Measurements from ENCODE around the gene FYB2.

FYB2 gene

GRCh38 chr1:56819387-56819899 lies at the start of gene FYB2:
Gene FYB2, minus strand, starts transcription at chr1:56819404. Its CDS starts 114 bp downstream, at chr1:56819290.
- Mint-ChIP-seq H3K27ac (ENCODE audit: low read depth) (no peak within 1 kb of the TSS), H3K4me3 (no peak within 1 kb of the TSS), H3K9me3 (no peaks in the 10 kb centered on the region), H3K4me1 (no peaks in the 10 kb centered on the region), H3K36me3 (ENCODE audit: insufficient read depth) (no peaks in the 10 kb centered on the region), H3K27me3 (peaks cover 19% of the 10 kb centered on the region)
- DNase-seq (ENCODE audit: low spot score in 2 of 2) = no peak
- ATAC-seq (replicated peaks; ENCODE audit: extremely low read depth, poor library complexity, severe bottlenecking) = no peak

GRCh38 chr1:56868761-56869160 lies 49.6 kb upstream of the FYB2 start:
- H3K27me3 Mint-ChIP-seq = peaks cover 38% of the 10 kb centered on the region
- no peaks in the 10 kb centered on the region for H3K36me3 Mint-ChIP-seq (ENCODE audit: insufficient read depth)
- H3K9me3 Mint-ChIP-seq = no peaks in the 10 kb centered on the region
- H3K27ac Mint-ChIP-seq (ENCODE audit: low read depth) = no peak overlapping the region
- no peak overlapping the region for H3K4me3 Mint-ChIP-seq
- ATAC-seq (replicated peaks; ENCODE audit: extremely low read depth, poor library complexity, severe bottlenecking) = no peak
- DNase-seq (ENCODE audit: low spot score in 2 of 2) = no peak
- no peaks in the 10 kb centered on the region for H3K4me1 Mint-ChIP-seq

- Mint-ChIP-seq H3K4me3 (no peak overlapping the region), H3K27ac (ENCODE audit: low read depth) (no peak overlapping the region), H3K27me3 (peaks cover 43% of the 10 kb centered on the region), H3K9me3 (no peaks in the 10 kb centered on the region), H3K36me3 (ENCODE audit: insufficient read depth) (no peaks in the 10 kb centered on the region), H3K4me1 (no peaks in the 10 kb centered on the region)
- ATAC-seq (replicated peaks; ENCODE audit: extremely low read depth, poor library complexity, severe bottlenecking) = no peak
- no peak for DNase-seq (ENCODE audit: low spot score in 2 of 2)
Measured at GRCh38 chr1:56867491-56867890, 48.3 kb upstream of the FYB2 start.

- Mint-ChIP-seq H3K27me3 (peaks cover 43% of the 10 kb centered on the region), H3K36me3 (ENCODE audit: insufficient read depth) (no peaks in the 10 kb centered on the region), H3K4me1 (no peaks in the 10 kb centered on the region), H3K4me3 (no peak overlapping the region), H3K27ac (ENCODE audit: low read depth) (no peak overlapping the region), H3K9me3 (no peaks in the 10 kb centered on the region)
- ATAC-seq (replicated peaks; ENCODE audit: extremely low read depth, poor library complexity, severe bottlenecking) (no peak), DNase-seq (ENCODE audit: low spot score in 2 of 2) (no peak)
Measured at GRCh38 chr1:56866656-56867055, 47.5 kb upstream of the FYB2 start.

GRCh38 chr1:56864430-56864829 lies 45.2 kb upstream of the FYB2 start:
- no peak for DNase-seq (ENCODE audit: low spot score in 2 of 2)
- Mint-ChIP-seq H3K4me3 (no peak overlapping the region), H3K4me1 (no peaks in the 10 kb centered on the region), H3K27ac (ENCODE audit: low read depth) (no peak overlapping the region), H3K9me3 (peaks cover 6% of the 10 kb centered on the region), H3K36me3 (ENCODE audit: insufficient read depth) (no peaks in the 10 kb centered on the region), H3K27me3 (peaks cover 38% of the 10 kb centered on the region)
- no peak for ATAC-seq (replicated peaks; ENCODE audit: extremely low read depth, poor library complexity, severe bottlenecking)

- Mint-ChIP-seq H3K4me1 (no peaks in the 10 kb centered on the region), H3K27me3 (peaks cover 33% of the 10 kb centered on the region), H3K9me3 (peaks cover 6% of the 10 kb centered on the region), H3K36me3 (ENCODE audit: insufficient read depth) (no peaks in the 10 kb centered on the region), H3K27ac (ENCODE audit: low read depth) (no peak overlapping the region), H3K4me3 (no peak overlapping the region)
- no peak for DNase-seq (ENCODE audit: low spot score in 2 of 2)
- ATAC-seq (replicated peaks; ENCODE audit: extremely low read depth, poor library complexity, severe bottlenecking) = no peak
Measured at GRCh38 chr1:56863265-56863992, 44.2 kb upstream of the FYB2 start.

GRCh38 chr1:56859287-56859686 lies 40.1 kb upstream of the FYB2 start:
- ATAC-seq (replicated peaks; ENCODE audit: extremely low read depth, poor library complexity, severe bottlenecking) (no peak), DNase-seq (ENCODE audit: low spot score in 2 of 2) (no peak)
- Mint-ChIP-seq H3K4me1 (no peaks in the 10 kb centered on the region), H3K9me3 (peaks cover 6% of the 10 kb centered on the region), H3K27me3 (peaks cover 19% of the 10 kb centered on the region), H3K36me3 (ENCODE audit: insufficient read depth) (no peaks in the 10 kb centered on the region), H3K27ac (ENCODE audit: low read depth) (no peak overlapping the region), H3K4me3 (no peak overlapping the region)

- ATAC-seq (replicated peaks; ENCODE audit: extremely low read depth, poor library complexity, severe bottlenecking) = no peak
- Mint-ChIP-seq H3K4me3 (no peak overlapping the region), H3K27ac (ENCODE audit: low read depth) (no peak overlapping the region), H3K27me3 (peaks cover 25% of the 10 kb centered on the region), H3K36me3 (ENCODE audit: insufficient read depth) (no peaks in the 10 kb centered on the region), H3K9me3 (peaks cover 6% of the 10 kb centered on the region), H3K4me1 (no peaks in the 10 kb centered on the region)
- DNase-seq (ENCODE audit: low spot score in 2 of 2) = no peak
Measured at GRCh38 chr1:56856186-56856585, 37.0 kb upstream of the FYB2 start.

- Mint-ChIP-seq H3K4me1 (no peaks in the 10 kb centered on the region), H3K9me3 (peaks cover under 1% of the 10 kb centered on the region), H3K27me3 (peaks cover 23% of the 10 kb centered on the region), H3K4me3 (no peak overlapping the region), H3K36me3 (ENCODE audit: insufficient read depth) (no peaks in the 10 kb centered on the region), H3K27ac (ENCODE audit: low read depth) (no peak overlapping the region)
- DNase-seq (ENCODE audit: low spot score in 2 of 2) (no peak), ATAC-seq (replicated peaks; ENCODE audit: extremely low read depth, poor library complexity, severe bottlenecking) (no peak)
Measured at GRCh38 chr1:56855190-56855589, 36.0 kb upstream of the FYB2 start.

- H3K4me1 Mint-ChIP-seq = no peaks in the 10 kb centered on the region
- DNase-seq (ENCODE audit: low spot score in 2 of 2) (no peak), ATAC-seq (replicated peaks; ENCODE audit: extremely low read depth, poor library complexity, severe bottlenecking) (no peak)
- H3K4me3 Mint-ChIP-seq = no peak within 1 kb of the TSS
- no peaks in the 10 kb centered on the region for H3K36me3 Mint-ChIP-seq (ENCODE audit: insufficient read depth)
- H3K27me3 Mint-ChIP-seq = peaks cover 17% of the 10 kb centered on the region
- no peak within 1 kb of the TSS for H3K27ac Mint-ChIP-seq (ENCODE audit: low read depth)
- no peaks in the 10 kb centered on the region for H3K9me3 Mint-ChIP-seq
Measured at GRCh38 chr1:56854521-56855099, 35.4 kb upstream of the FYB2 start, which contains the start of gene C8A. Gene C8A, plus strand, starts transcription at chr1:56854797. Its CDS starts 105 bp downstream, at chr1:56854902.

- no peak overlapping the region for H3K27ac Mint-ChIP-seq (ENCODE audit: low read depth)
- ATAC-seq (replicated peaks; ENCODE audit: extremely low read depth, poor library complexity, severe bottlenecking) (no peak), DNase-seq (ENCODE audit: low spot score in 2 of 2) (no peak)
- no peaks in the 10 kb centered on the region for H3K4me1 Mint-ChIP-seq
- H3K9me3 Mint-ChIP-seq = no peaks in the 10 kb centered on the region
- no peaks in the 10 kb centered on the region for H3K36me3 Mint-ChIP-seq (ENCODE audit: insufficient read depth)
- H3K4me3 Mint-ChIP-seq = no peak overlapping the region
- peaks cover 29% of the 10 kb centered on the region for H3K27me3 Mint-ChIP-seq
Measured at GRCh38 chr1:56852476-56852875, 33.3 kb upstream of the FYB2 start.

GRCh38 chr1:56850922-56851321 lies 31.7 kb upstream of the FYB2 start:
- no peak overlapping the region for H3K27ac Mint-ChIP-seq (ENCODE audit: low read depth)
- peaks cover 39% of the 10 kb centered on the region for H3K27me3 Mint-ChIP-seq
- DNase-seq (ENCODE audit: low spot score in 2 of 2) = no peak
- no peaks in the 10 kb centered on the region for H3K36me3 Mint-ChIP-seq (ENCODE audit: insufficient read depth)
- H3K9me3 Mint-ChIP-seq = peaks cover 1% of the 10 kb centered on the region
- ATAC-seq (replicated peaks; ENCODE audit: extremely low read depth, poor library complexity, severe bottlenecking) = no peak
- peaks cover 2% of the 10 kb centered on the region for H3K4me1 Mint-ChIP-seq
- H3K4me3 Mint-ChIP-seq = no peak overlapping the region

GRCh38 chr1:56850411-56850810 lies 31.2 kb upstream of the FYB2 start:
- Mint-ChIP-seq H3K27ac (ENCODE audit: low read depth) (no peak overlapping the region), H3K4me3 (no peak overlapping the region), H3K36me3 (ENCODE audit: insufficient read depth) (no peaks in the 10 kb centered on the region), H3K4me1 (peaks cover 5% of the 10 kb centered on the region), H3K27me3 (peaks cover 44% of the 10 kb centered on the region), H3K9me3 (peaks cover 5% of the 10 kb centered on the region)
- ATAC-seq (replicated peaks; ENCODE audit: extremely low read depth, poor library complexity, severe bottlenecking) (no peak), DNase-seq (ENCODE audit: low spot score in 2 of 2) (no peak)

All from central memory CD8-positive, alpha-beta T cell (primary cell).